WTC11 (cell line): Measurements from ENCODE around the gene IGLL1. TPM values are rescaled to one million over a fixed set of nuclear protein-coding genes. Genes with fewer than 3 reads are reported as not detected.
"Not testable (repeated sequence)": the region's sequence is repeated elsewhere in the genome, so short reads cannot be mapped to it uniquely, and the experiment has no call there.

Source experiments
- ATAC-seq: fragments of 200-7000 bp; cut with Tn5 transposase; 2 replicates; pipeline ENCODE4 v1.10.0; 2021; ENCODE audit warnings: mild to moderate bottlenecking, moderate library complexity
- CTCF ChIA-PET: fragments of 300-600 bp; sonication (Branson Sonifier 250); formaldehyde crosslinking; loops from one replicate; lab custom pipeline; 2021; ENCODE audit warnings: antibody characterized with exemption; lab: Charles Lee
- POLR2A ChIA-PET: fragments of 350-600 bp; sonication (Branson Sonifier 250); formaldehyde crosslinking; loops from one replicate; lab custom pipeline; 2021; ENCODE audit warnings: antibody characterized with exemption; lab: Charles Lee
- DNase-seq: peaks from one replicate; pipeline ENCODE4 v3.0.0; 2021; ENCODE audit warnings: low spot score
- H3K27ac Mint-ChIP-seq: 2 replicates; pipeline ENCODE4 v1.8.0; 2021; ENCODE audit warnings: mixed read lengths
- H3K27me3 Mint-ChIP-seq: 2 replicates; pipeline ENCODE4 v1.8.0; 2021; ENCODE audit warnings: low read depth, mild to moderate bottlenecking, moderate library complexity, mixed read lengths
- H3K36me3 Mint-ChIP-seq: 2 replicates; pipeline ENCODE4 v1.8.0; 2021; ENCODE audit warnings: mixed read lengths
- H3K4me1 Mint-ChIP-seq: 2 replicates; pipeline ENCODE4 v1.8.0; 2022; ENCODE audit warnings: mixed read lengths
- H3K4me3 Mint-ChIP-seq: 2 replicates; pipeline ENCODE4 v1.8.0; 2021; ENCODE audit warnings: mild to moderate bottlenecking, moderate library complexity, mixed read lengths
- H3K9me3 Mint-ChIP-seq: 2 replicates; pipeline ENCODE4 v1.8.0; 2021; ENCODE audit warnings: mixed read lengths
- CREB1 ChIP-seq: sonication (generic); formaldehyde crosslinking; IDR thresholded peaks from 2 replicates; pipeline ENCODE4 v1.8.0; 2023; ENCODE audit warnings: mild to moderate bottlenecking, missing genetic modification reagents
- CREM ChIP-seq: sonication (generic); formaldehyde crosslinking; IDR thresholded peaks from 2 replicates; pipeline ENCODE4 v1.8.1; 2022; ENCODE audit warnings: mild to moderate bottlenecking, missing genetic modification reagents, moderate library complexity
- ERG ChIP-seq: fragments of 250-450 bp; sonication (Bioruptor Pico); IDR thresholded peaks from 2 replicates; pipeline ENCODE4 v1.8.0; 2021; ENCODE audit warnings: mild to moderate bottlenecking
- FOXK1 ChIP-seq: sonication (generic); formaldehyde crosslinking; IDR thresholded peaks from 2 replicates; pipeline ENCODE4 v1.8.0; 2022; ENCODE audit warnings: mild to moderate bottlenecking, moderate library complexity, missing genetic modification reagents
- FOXP1 ChIP-seq: sonication (generic); formaldehyde crosslinking; IDR thresholded peaks from 2 replicates; pipeline ENCODE4 v1.8.0; 2022; ENCODE audit warnings: missing genetic modification reagents, mild to moderate bottlenecking, moderate library complexity, borderline replicate concordance
- JAZF1 ChIP-seq: fragments of 250-450 bp; sonication (Bioruptor Pico); IDR thresholded peaks from 2 replicates; pipeline ENCODE4 v1.9.0; 2021; ENCODE audit warnings: moderate library complexity, mild to moderate bottlenecking, inconsistent platforms
- NFATC4 ChIP-seq: fragments of 250-450 bp; sonication (Bioruptor Pico); IDR thresholded peaks from 2 replicates; pipeline ENCODE4 v1.9.0; 2021; ENCODE audit warnings: mild to moderate bottlenecking
- NFE2L1 ChIP-seq: sonication (generic); formaldehyde crosslinking; IDR thresholded peaks from 2 replicates; pipeline ENCODE4 v1.8.1; 2023; ENCODE audit warnings: missing genetic modification reagents
- NR1H2 ChIP-seq: sonication (generic); formaldehyde crosslinking; IDR thresholded peaks from 2 replicates; pipeline ENCODE4 v1.9.0; 2021; ENCODE audit warnings: mild to moderate bottlenecking, moderate library complexity, missing genetic modification reagents
- NR3C1 ChIP-seq: sonication (generic); formaldehyde crosslinking; conservative IDR thresholded peaks from 2 replicates; pipeline ENCODE4 v1.8.1; 2023; ENCODE audit warnings: low read depth, mild to moderate bottlenecking, missing genetic modification reagents
- RORB ChIP-seq: fragments of 250-450 bp; sonication (Bioruptor Pico); IDR thresholded peaks from 2 replicates; pipeline ENCODE4 v1.9.0; 2021; ENCODE audit warnings: mild to moderate bottlenecking
- SMAD3 ChIP-seq: sonication (generic); formaldehyde crosslinking; IDR thresholded peaks from 2 replicates; pipeline ENCODE4 v1.8.0; 2022; ENCODE audit warnings: missing genetic modification reagents, mild to moderate bottlenecking, borderline replicate concordance
- TCF7 ChIP-seq: sonication (generic); formaldehyde crosslinking; IDR thresholded peaks from 2 replicates; pipeline ENCODE4 v1.8.0; 2022; ENCODE audit warnings: mild to moderate bottlenecking, low read depth, missing genetic modification reagents, moderate library complexity
- TEAD4 ChIP-seq: sonication (generic); formaldehyde crosslinking; IDR thresholded peaks from 2 replicates; pipeline ENCODE4 v1.8.0; 2022; ENCODE audit warnings: mild to moderate bottlenecking, missing genetic modification reagents
- ZNF138 ChIP-seq: sonication (generic); formaldehyde crosslinking; conservative IDR thresholded peaks from 2 replicates; pipeline ENCODE4 v1.8.1; 2022; ENCODE audit warnings: mild to moderate bottlenecking, moderate library complexity, missing genetic modification reagents
- ZNF317 ChIP-seq: sonication (generic); formaldehyde crosslinking; IDR thresholded peaks from 2 replicates; pipeline ENCODE4 v1.8.1; 2023; ENCODE audit warnings: low read depth, mild to moderate bottlenecking, moderate library complexity, missing genetic modification reagents, borderline replicate concordance
- ZSCAN18 ChIP-seq: fragments of 250-450 bp; sonication (Bioruptor Pico); IDR thresholded peaks from 2 replicates; pipeline ENCODE4 v2.1.2; 2022; ENCODE audit warnings: mild to moderate bottlenecking, moderate library complexity
- total RNA-seq: library from RNA; stranded (reverse); gene quantifications from 3 replicates; pipeline ENCODE4 v1.2.3, GENCODE V29; 2021
- TF ChIP-seq, protein P1 (sequence below): sonication (generic); formaldehyde crosslinking; IDR thresholded peaks from 2 replicates; pipeline ENCODE4 v1.8.1; 2023; ENCODE audit warnings: mild to moderate bottlenecking, missing genetic modification reagents
- TF ChIP-seq, protein P2 (sequence below): sonication (generic); formaldehyde crosslinking; IDR thresholded peaks from 2 replicates; pipeline ENCODE4 v1.8.0; 2023; ENCODE audit warnings: mild to moderate bottlenecking, missing genetic modification reagents
- TF ChIP-seq, protein P3 (sequence below): sonication (generic); formaldehyde crosslinking; IDR thresholded peaks from 2 replicates; pipeline ENCODE4 v1.8.0; 2022; ENCODE audit warnings: mild to moderate bottlenecking, missing genetic modification reagents

IGLL1 gene
- total RNA-seq, 1 experiment from 2014 or later: not detected

DNA sequence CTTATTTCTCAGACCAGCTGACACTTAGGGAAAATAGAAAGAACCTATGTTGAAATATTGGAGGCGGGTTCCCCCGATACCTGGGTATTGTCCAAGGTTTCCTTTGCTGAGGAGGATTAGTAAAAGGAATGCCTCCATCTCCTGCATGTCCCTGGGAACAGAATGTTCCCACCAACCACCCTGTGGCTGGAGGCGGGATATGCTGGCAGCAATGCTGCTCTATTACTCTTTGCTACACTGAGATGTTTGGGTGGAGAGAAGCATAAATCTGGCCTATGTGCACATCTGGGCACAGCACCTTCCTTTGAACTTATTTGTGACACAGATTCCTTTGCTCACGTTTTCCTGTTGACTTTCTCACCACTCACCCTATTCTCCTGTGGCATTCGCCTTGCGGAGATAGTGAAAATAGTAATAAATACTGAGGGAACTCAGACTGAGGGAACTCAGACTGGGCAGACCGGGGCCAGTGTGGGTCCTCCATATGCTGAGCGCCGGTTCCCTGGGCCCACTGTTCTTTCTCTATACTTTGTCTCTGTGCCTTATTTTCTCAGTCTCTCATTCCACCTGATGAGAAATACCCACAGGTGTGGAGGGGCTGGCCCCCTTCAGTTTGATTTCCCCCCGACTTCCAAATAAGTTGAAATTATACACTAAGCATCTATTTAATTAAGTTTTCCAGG lies 32.1 kb downstream of the IGLL1 start (continued):
- no peak for TF ChIP-seq CREM
- no peak for TF ChIP-seq ZNF138 (CRISPR knock-in tag)
- TF ChIP-seq NFATC4 (CRISPR knock-in tag): no peak
- TF ChIP-seq SMAD3 (CRISPR knock-in tag): no peak
- no peak for TF ChIP-seq NR1H2 (CRISPR knock-in tag)
- TF ChIP-seq TCF7: no peak
- TF ChIP-seq CREB1 (CRISPR knock-in tag): no peak

GRCh38 chr22:23547382-23547781 lies 32.7 kb downstream of the IGLL1 start:
- H3K4me1 Mint-ChIP-seq: not testable (repeated sequence)

GRCh38 chr22:23544852-23545251 lies 35.2 kb downstream of the IGLL1 start:
- DNase-seq: no peak
- ChIA-PET CTCF (interaction anchor here (1.4 to 1.8 kb wide), 2 partner anchors 46 to 47 kb away, joined by 5 to 6 read pairs; no protein-coding TSS in a partner anchor), POLR2A (no interaction called here)
- peaks cover 28% of the 10 kb centered on the region for H3K9me3 Mint-ChIP-seq
- H3K36me3 Mint-ChIP-seq: peaks cover 21% of the 10 kb centered on the region
- no peak overlapping the region for H3K4me3 Mint-ChIP-seq
- peaks cover 10% of the 10 kb centered on the region for H3K27me3 Mint-ChIP-seq
- peaks cover 4% of the 10 kb centered on the region; the same call in 1 of the 2 replicates for H3K4me1 Mint-ChIP-seq
- TF ChIP-seq FOXP1 (CRISPR knock-in tag) (no peak), TEAD4 (CRISPR knock-in tag) (no peak), ZSCAN18 (CRISPR knock-in tag) (no peak), RORB (CRISPR knock-in tag) (no peak)
- TF ChIP-seq, all 79 proteins: peak for 0
- no peak for ATAC-seq
- no peak overlapping the region for H3K27ac Mint-ChIP-seq

More at GRCh38 chr22:23547382-23547781, 32.7 kb downstream of the IGLL1 start:
- POLR2A ChIA-PET: interaction anchor here (0.5 kb wide), 1 partner anchor 11 kb away, joined by 4 read pairs; no protein-coding TSS in a partner anchor
- ATAC-seq, DNase-seq, H3K4me3 Mint-ChIP-seq, CTCF ChIA-PET, H3K27ac Mint-ChIP-seq: not testable (repeated sequence)
- peaks cover 21% of the 10 kb centered on the region for H3K36me3 Mint-ChIP-seq
- peaks cover 10% of the 10 kb centered on the region for H3K27me3 Mint-ChIP-seq
- H3K9me3 Mint-ChIP-seq: peaks cover 28% of the 10 kb centered on the region

DNA sequence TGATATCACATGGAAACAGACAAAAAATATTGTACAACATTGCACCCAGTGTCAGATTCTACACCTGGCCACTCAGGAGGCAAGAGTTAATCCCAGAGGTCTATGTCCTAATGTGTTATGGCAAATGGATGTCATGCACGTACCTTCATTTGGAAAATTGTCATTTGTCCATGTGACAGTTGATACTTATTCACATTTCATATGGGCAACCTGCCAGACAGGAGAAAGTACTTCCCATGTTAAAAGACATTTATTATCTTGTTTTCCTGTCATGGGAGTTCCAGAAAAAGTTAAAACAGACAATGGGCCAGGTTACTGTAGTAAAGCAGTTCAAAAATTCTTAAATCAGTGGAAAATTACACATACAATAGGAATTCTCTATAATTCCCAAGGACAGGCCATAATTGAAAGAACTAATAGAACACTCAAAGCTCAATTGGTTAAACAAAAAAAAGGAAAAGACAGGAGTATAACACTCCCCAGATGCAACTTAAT lies 36.5 kb downstream of the IGLL1 start:
- H3K27ac Mint-ChIP-seq, POLR2A ChIA-PET: not testable (repeated sequence)

GRCh38 chr22:23542933-23543332 lies 37.2 kb downstream of the IGLL1 start:
- H3K27ac Mint-ChIP-seq: no peak overlapping the region
- H3K4me1 Mint-ChIP-seq: peaks cover 21% of the 10 kb centered on the region
- POLR2A ChIA-PET: no interaction called here
- ATAC-seq (no peak), DNase-seq (no peak)
- H3K9me3 Mint-ChIP-seq: peaks cover 22% of the 10 kb centered on the region
- peaks cover 21% of the 10 kb centered on the region for H3K27me3 Mint-ChIP-seq
- CTCF ChIA-PET: interaction anchor here (1.8 kb wide), 1 partner anchor 48 kb away, joined by 5 read pairs; no protein-coding TSS in a partner anchor
- H3K36me3 Mint-ChIP-seq: peaks cover 16% of the 10 kb centered on the region
- no peak overlapping the region for H3K4me3 Mint-ChIP-seq
- TF ChIP-seq JAZF1 (no peak), FOXK1 (CRISPR knock-in tag) (no peak), ZNF317 (CRISPR knock-in tag) (no peak), CREM (no peak), NR3C1 (CRISPR knock-in tag) (no peak), NFE2L1 (CRISPR knock-in tag) (no peak), ERG (CRISPR knock-in tag) (no peak)
- TF ChIP-seq, protein P1, sequence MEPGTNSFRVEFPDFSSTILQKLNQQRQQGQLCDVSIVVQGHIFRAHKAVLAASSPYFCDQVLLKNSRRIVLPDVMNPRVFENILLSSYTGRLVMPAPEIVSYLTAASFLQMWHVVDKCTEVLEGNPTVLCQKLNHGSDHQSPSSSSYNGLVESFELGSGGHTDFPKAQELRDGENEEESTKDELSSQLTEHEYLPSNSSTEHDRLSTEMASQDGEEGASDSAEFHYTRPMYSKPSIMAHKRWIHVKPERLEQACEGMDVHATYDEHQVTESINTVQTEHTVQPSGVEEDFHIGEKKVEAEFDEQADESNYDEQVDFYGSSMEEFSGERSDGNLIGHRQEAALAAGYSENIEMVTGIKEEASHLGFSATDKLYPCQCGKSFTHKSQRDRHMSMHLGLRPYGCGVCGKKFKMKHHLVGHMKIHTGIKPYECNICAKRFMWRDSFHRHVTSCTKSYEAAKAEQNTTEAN (CRISPR knock-in tag): no peak
- TF ChIP-seq, protein P2, sequence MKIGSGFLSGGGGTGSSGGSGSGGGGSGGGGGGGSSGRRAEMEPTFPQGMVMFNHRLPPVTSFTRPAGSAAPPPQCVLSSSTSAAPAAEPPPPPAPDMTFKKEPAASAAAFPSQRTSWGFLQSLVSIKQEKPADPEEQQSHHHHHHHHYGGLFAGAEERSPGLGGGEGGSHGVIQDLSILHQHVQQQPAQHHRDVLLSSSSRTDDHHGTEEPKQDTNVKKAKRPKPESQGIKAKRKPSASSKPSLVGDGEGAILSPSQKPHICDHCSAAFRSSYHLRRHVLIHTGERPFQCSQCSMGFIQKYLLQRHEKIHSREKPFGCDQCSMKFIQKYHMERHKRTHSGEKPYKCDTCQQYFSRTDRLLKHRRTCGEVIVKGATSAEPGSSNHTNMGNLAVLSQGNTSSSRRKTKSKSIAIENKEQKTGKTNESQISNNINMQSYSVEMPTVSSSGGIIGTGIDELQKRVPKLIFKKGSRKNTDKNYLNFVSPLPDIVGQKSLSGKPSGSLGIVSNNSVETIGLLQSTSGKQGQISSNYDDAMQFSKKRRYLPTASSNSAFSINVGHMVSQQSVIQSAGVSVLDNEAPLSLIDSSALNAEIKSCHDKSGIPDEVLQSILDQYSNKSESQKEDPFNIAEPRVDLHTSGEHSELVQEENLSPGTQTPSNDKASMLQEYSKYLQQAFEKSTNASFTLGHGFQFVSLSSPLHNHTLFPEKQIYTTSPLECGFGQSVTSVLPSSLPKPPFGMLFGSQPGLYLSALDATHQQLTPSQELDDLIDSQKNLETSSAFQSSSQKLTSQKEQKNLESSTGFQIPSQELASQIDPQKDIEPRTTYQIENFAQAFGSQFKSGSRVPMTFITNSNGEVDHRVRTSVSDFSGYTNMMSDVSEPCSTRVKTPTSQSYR: no peak
- TF ChIP-seq, protein P3, sequence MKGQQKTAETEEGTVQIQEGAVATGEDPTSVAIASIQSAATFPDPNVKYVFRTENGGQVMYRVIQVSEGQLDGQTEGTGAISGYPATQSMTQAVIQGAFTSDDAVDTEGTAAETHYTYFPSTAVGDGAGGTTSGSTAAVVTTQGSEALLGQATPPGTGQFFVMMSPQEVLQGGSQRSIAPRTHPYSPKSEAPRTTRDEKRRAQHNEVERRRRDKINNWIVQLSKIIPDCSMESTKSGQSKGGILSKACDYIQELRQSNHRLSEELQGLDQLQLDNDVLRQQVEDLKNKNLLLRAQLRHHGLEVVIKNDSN: no peak

More for the DNA sequence above, 36.5 kb downstream of the IGLL1 start:
- CTCF ChIA-PET: interaction anchor here (1.8 kb wide), 1 partner anchor 48 kb away, joined by 5 read pairs; no protein-coding TSS in a partner anchor
- H3K27me3 Mint-ChIP-seq: peaks cover 20% of the 10 kb centered on the region
- not testable (repeated sequence) for DNase-seq, ATAC-seq, H3K4me3 Mint-ChIP-seq
- peaks cover 15% of the 10 kb centered on the region for H3K4me1 Mint-ChIP-seq
- peaks cover 28% of the 10 kb centered on the region for H3K9me3 Mint-ChIP-seq
- peaks cover 21% of the 10 kb centered on the region for H3K36me3 Mint-ChIP-seq
